H1 (cell line): ENCODE results near the gene LRP11. TPM values are rescaled to one million over a fixed set of nuclear protein-coding genes. Genes with fewer than 3 reads are reported as not detected.

ENCODE experiments used
- CEBPB ChIP-seq: IDR thresholded peaks from 2 replicates; pipeline ENCODE4 v1.6.1; 2012; ENCODE audit warnings: low read depth, low read length
- EZH2 ChIP-seq: fragments of 200-600 bp; sonication (generic); IDR thresholded peaks from 2 replicates; pipeline ENCODE4 v1.7.1; 2012; ENCODE audit warnings: low read depth, mild to moderate bottlenecking, moderate library complexity, low read length, inconsistent platforms; ENCODE audit not compliant: severe bottlenecking
- GTF2F1 ChIP-seq: IDR thresholded peaks from 2 replicates; pipeline ENCODE4 v1.6.1; 2012; ENCODE audit warnings: low read depth, low read length, improper control_type of control experiment, borderline replicate concordance
- RNF2 ChIP-seq: fragments of 200-900, 300-1000 bp; sonication (generic); IDR thresholded peaks from 2 replicates; pipeline ENCODE4 v1.7.1; 2016; ENCODE audit warnings: borderline replicate concordance, low read depth, mild to moderate bottlenecking, antibody characterized with exemption, low read length; ENCODE audit not compliant: poor library complexity, severe bottlenecking; ENCODE audit errors: missing control alignments
- SP1 ChIP-seq: IDR thresholded peaks from 2 replicates; pipeline ENCODE4 v1.6.1; 2011; ENCODE audit warnings: low read depth, low read length
- TBP ChIP-seq: IDR thresholded peaks from 2 replicates; pipeline ENCODE4 v1.6.1; 2011; ENCODE audit warnings: low read depth, low read length, improper control_type of control experiment
- polyA plus RNA-seq, 7 experiments: library from polyadenylated mRNA; depleted of rRNA in 3 of 7; stranded (reverse) in 5 of 7; unstranded in 2 of 7; fragments of >200 nt in 5 of 7; fragments of 200-250 nt in 2 of 7; gene quantifications; 1 replicate in 5 of 7; 2 replicates in 1 of 7; 4 replicates in 1 of 7; pipeline versions ENCODE4 v1.2.1 to v1.2.3, GENCODE V29; 2011 to 2013; ENCODE audit warnings: missing spikeins in 2 of 7, mixed read lengths in 2 of 7
- total RNA-seq: library from RNA; stranded (reverse); fragmentation: NEBNext Ultra II Directional; extraction: Animal tissue kit (Norgen Biotek cat#: 25700); gene quantifications from 2 replicates; pipeline ENCODE4 v1.2.1, GENCODE V29; 2021
- TF ChIP-seq, protein P1 (sequence below), 3 experiments: IDR thresholded peaks; 1 replicate in 2 of 3; 2 replicates in 1 of 3; pipeline versions ENCODE4 v1.5.1 to v1.6.1; 2011; ENCODE audit warnings: low read length in 3 of 3, mild to moderate bottlenecking in 3 of 3, inconsistent platforms in 2 of 3, low read depth in 1 of 3, moderate library complexity in 1 of 3; ENCODE audit not compliant: insufficient read depth in 1 of 3; ENCODE audit errors: control extremely low read depth in 1 of 3
- TF ChIP-seq, protein P2 (sequence below): IDR thresholded peaks from 2 replicates; pipeline ENCODE4 v1.6.1; 2011; ENCODE audit warnings: low read length, improper control_type of control experiment

LRP11 gene
- total and polyA plus RNA-seq, 2 of the 8 experiments (the other 6 are each of a cell fraction or from before 2014, with no cell fraction given): 11.0 to 20.0 TPM

DNA sequence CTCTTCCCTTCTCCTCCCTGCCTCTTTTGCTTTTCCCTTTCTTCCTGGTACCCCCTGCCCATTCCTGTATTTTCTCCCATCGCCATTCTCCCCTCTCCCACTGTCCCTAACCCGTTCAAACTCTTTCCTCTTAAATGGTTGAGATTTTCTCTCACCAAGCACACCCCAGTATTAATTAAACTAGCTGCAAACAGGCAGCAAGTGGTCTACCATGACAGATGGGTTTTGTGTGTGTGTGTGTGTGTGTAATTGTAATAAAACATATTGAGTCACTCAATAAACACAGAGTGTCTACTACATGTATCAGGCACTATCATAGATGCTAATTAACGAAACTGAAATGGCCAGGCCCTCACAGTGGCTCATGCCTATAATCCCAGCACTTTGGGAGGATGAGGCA lies 27.1 kb upstream of the LRP11 start (continued):
- TF ChIP-seq, protein P1, sequence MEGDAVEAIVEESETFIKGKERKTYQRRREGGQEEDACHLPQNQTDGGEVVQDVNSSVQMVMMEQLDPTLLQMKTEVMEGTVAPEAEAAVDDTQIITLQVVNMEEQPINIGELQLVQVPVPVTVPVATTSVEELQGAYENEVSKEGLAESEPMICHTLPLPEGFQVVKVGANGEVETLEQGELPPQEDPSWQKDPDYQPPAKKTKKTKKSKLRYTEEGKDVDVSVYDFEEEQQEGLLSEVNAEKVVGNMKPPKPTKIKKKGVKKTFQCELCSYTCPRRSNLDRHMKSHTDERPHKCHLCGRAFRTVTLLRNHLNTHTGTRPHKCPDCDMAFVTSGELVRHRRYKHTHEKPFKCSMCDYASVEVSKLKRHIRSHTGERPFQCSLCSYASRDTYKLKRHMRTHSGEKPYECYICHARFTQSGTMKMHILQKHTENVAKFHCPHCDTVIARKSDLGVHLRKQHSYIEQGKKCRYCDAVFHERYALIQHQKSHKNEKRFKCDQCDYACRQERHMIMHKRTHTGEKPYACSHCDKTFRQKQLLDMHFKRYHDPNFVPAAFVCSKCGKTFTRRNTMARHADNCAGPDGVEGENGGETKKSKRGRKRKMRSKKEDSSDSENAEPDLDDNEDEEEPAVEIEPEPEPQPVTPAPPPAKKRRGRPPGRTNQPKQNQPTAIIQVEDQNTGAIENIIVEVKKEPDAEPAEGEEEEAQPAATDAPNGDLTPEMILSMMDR (IDR thresholded peaks at IDR 0.05; ENCODE audit: control extremely low read depth in 1 of 3, insufficient read depth in 1 of 3, low read depth in 1 of 3, low read length in 3 of 3): no peak
- TF ChIP-seq GTF2F1: no peak
- TF ChIP-seq RNF2: no peak
- no peak for TF ChIP-seq SP1
- TF ChIP-seq, protein P2, sequence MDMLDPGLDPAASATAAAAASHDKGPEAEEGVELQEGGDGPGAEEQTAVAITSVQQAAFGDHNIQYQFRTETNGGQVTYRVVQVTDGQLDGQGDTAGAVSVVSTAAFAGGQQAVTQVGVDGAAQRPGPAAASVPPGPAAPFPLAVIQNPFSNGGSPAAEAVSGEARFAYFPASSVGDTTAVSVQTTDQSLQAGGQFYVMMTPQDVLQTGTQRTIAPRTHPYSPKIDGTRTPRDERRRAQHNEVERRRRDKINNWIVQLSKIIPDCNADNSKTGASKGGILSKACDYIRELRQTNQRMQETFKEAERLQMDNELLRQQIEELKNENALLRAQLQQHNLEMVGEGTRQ: no peak
- TF ChIP-seq TBP: no peak
- TF ChIP-seq CEBPB: no peak
- TF ChIP-seq EZH2: no peak
